ENCODE measurements around the gene ACCS. TPM values are rescaled to one million over a fixed set of nuclear protein-coding genes. Genes with fewer than 3 reads are reported as not detected.

Gene ACCS
- polyA plus RNA-seq, 2 of the 4 experiments (the other 2 are of a cell fraction): 21.7 to 24.9 TPM

DNA sequence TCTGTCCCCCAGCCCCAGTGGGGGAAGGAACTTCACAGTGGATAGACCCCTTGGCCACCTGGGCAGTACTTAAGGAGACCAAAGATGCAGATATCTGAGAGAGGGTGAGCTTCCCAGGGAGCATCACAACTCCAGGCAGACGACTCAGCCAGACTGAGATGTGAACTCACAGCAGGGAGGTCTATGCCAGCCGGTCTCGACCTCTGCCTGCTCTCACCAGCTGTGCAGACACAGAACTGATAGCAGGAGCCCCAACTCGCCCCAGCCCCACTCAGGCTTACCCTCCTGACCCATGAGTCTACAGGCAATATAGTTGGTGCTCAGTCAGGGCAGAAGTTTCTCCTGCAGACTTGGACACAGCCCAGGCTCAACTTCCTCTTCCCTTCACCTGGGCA is 47.9 kb upstream of the ACCS start:
- peaks cover 16% of the 10 kb centered on the region; the same call in 1 of the 3 replicates for H3K9me3 ChIP-seq
- FAIRE-seq (no peak), DNase-seq (ENCODE audit: low read depth in 1 of 2, low spot score in 1 of 2) (no peak), ATAC-seq (peak; percentile 17 to 65; a peak in 3 of 6 replicates)
- no peak for TF ChIP-seq MAZ (IDR thresholded peaks at IDR 0.05; ENCODE audit: borderline replicate concordance, low read depth, low read length)
- TF ChIP-seq KDM5A (IDR thresholded peaks at IDR 0.05): no peak
- TF ChIP-seq RFX5 (IDR thresholded peaks at IDR 0.05): no peak
- TF ChIP-seq NFE2L2 (conservative IDR thresholded peaks at IDR 0.05; ENCODE audit: low read length): no peak
- TF ChIP-seq RNF2 (IDR thresholded peaks at IDR 0.05; ENCODE audit: borderline replicate concordance, low read depth): no peak
- TF ChIP-seq POLR2A (IDR thresholded peaks at IDR 0.05; ENCODE audit: low read length): no peak
- no peak for TF ChIP-seq USF2 (IDR thresholded peaks at IDR 0.05)
- no peak for TF ChIP-seq KDM1A (IDR thresholded peaks at IDR 0.05; ENCODE audit: low read depth)
- TF ChIP-seq ZFP36 (IDR thresholded peaks at IDR 0.05; ENCODE audit: borderline replicate concordance, partially characterized antibody): no peak
- no peak for TF ChIP-seq FOXS1 (CRISPR knock-in tag; IDR thresholded peaks at IDR 0.05)
- TF ChIP-seq PHF8 (IDR thresholded peaks at IDR 0.05; ENCODE audit: borderline replicate concordance, low read depth): no peak
- no peak for TF ChIP-seq CHD2 (IDR thresholded peaks at IDR 0.05; ENCODE audit: low read length, partially characterized antibody)
- TF ChIP-seq EP300 (IDR thresholded peaks at IDR 0.05): no peak
- H3K27ac ChIP-seq: no peak overlapping the region
- ChIA-PET POLR2A (no interaction called here), CTCF (interaction anchor here (0.5 to 1.0 kb wide), 2 partner anchors 13 to 166 kb away, joined by 3 to 5 read pairs; no protein-coding TSS in a partner anchor)
- H3K4me3 ChIP-seq: no peak overlapping the region
- no peak overlapping the region for H3K4me2 ChIP-seq
- H3K4me1 ChIP-seq: peaks cover 26% of the 10 kb centered on the region
- 10% methylated on average over 4 of the region's 4 CpGs for WGBS (ENCODE audit: missing lambda C conversion rate)

DNA sequence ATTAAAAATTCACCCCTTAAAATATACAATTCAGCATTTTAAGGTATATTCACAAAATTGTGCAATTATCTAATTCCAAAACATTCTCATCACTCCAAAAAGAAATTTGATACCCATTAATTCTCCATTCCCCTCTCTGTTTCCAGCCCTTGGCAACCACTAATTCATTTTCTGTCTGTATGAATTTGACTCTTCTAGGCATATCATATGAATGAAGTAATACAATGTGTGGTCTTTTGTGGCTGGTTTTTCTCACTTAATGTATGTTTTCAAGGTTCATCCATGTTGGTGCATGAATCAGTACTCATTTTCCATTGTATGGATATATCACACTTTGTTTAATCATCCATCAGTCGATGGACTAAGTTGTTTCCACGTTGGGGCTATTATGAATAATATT is 47.2 kb upstream of the ACCS start:
- WGBS (ENCODE audit: missing lambda C conversion rate): 1% methylated on average over 2 of the region's 2 CpGs
- Histone ChIP-seq H3K4me3 (no peak overlapping the region), H3K9me3 (peaks cover 16% of the 10 kb centered on the region; the same call in 1 of the 3 replicates), H3K4me1 (peaks cover 26% of the 10 kb centered on the region), H3K27ac (no peak overlapping the region), H3K4me2 (no peak overlapping the region)
- POLR2A ChIA-PET: no interaction called here
- no peak for ATAC-seq
- no peak for DNase-seq (ENCODE audit: low read depth in 1 of 2, low spot score in 1 of 2)
- no peak for FAIRE-seq
- CTCF ChIA-PET: interaction anchor here (1.0 kb wide), 1 partner anchor 13 kb away, joined by 3 read pairs; no protein-coding TSS in a partner anchor
- TF ChIP-seq PHF8 (IDR thresholded peaks at IDR 0.05; ENCODE audit: borderline replicate concordance, low read depth) (no peak), TFCP2L1 (CRISPR knock-in tag; IDR thresholded peaks at IDR 0.05) (no peak), KDM1A (IDR thresholded peaks at IDR 0.05; ENCODE audit: low read depth) (no peak), USF2 (IDR thresholded peaks at IDR 0.05) (no peak), NFE2L2 (conservative IDR thresholded peaks at IDR 0.05; ENCODE audit: low read length) (no peak), KDM5A (IDR thresholded peaks at IDR 0.05) (no peak), HOXB5 (CRISPR knock-in tag; IDR thresholded peaks at IDR 0.05) (no peak), NR3C1 (IDR thresholded peaks at IDR 0.05) (no peak), CHD4 (IDR thresholded peaks at IDR 0.05; ENCODE audit: borderline replicate concordance) (no peak)
- TF ChIP-seq, protein P1, sequence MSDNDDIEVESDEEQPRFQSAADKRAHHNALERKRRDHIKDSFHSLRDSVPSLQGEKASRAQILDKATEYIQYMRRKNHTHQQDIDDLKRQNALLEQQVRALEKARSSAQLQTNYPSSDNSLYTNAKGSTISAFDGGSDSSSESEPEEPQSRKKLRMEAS (IDR thresholded peaks at IDR 0.05): no peak

- no peak overlapping the region for H3K27ac ChIP-seq
- FAIRE-seq (no peak), DNase-seq (ENCODE audit: low read depth in 1 of 2, low spot score in 1 of 2) (no peak), ATAC-seq (no peak)
- peaks cover 30% of the 10 kb centered on the region for H3K9me3 ChIP-seq
- H3K4me3 ChIP-seq: no peak overlapping the region
- no peaks in the 10 kb centered on the region for H3K4me1 ChIP-seq
- 14% methylated on average over 1 of the region's 1 CpG for WGBS (ENCODE audit: missing lambda C conversion rate)
- POLR2A ChIA-PET: no interaction called here
- H3K4me2 ChIP-seq: no peak overlapping the region
- CTCF ChIA-PET: no interaction called here
- TF ChIP-seq TFCP2L1 (CRISPR knock-in tag; IDR thresholded peaks at IDR 0.05) (no peak), FOSL2 (IDR thresholded peaks at IDR 0.05) (no peak), FOSL2 (CRISPR knock-in tag; IDR thresholded peaks at IDR 0.05) (no peak), NR3C1 (IDR thresholded peaks at IDR 0.05) (no peak), POLR2AphosphoS2 (conservative IDR thresholded peaks at IDR 0.05; ENCODE audit: low read length) (no peak), EHMT2 (IDR thresholded peaks at IDR 0.05; ENCODE audit: low read depth) (no peak), BHLHE40 (IDR thresholded peaks at IDR 0.05; ENCODE audit: low read depth, low read length) (no peak), FOSB (CRISPR knock-in tag; IDR thresholded peaks at IDR 0.05) (no peak), HOXA7 (CRISPR knock-in tag; IDR thresholded peaks at IDR 0.05) (no peak), KDM5A (IDR thresholded peaks at IDR 0.05) (no peak), POLR2A (IDR thresholded peaks at IDR 0.05; ENCODE audit: low read length) (no peak), PHF8 (IDR thresholded peaks at IDR 0.05; ENCODE audit: borderline replicate concordance, low read depth) (no peak), CBX2 (IDR thresholded peaks at IDR 0.05; ENCODE audit: borderline replicate concordance, low read depth) (no peak), HOXB13 (CRISPR knock-in tag; IDR thresholded peaks at IDR 0.05; ENCODE audit: low read depth) (no peak), USF2 (IDR thresholded peaks at IDR 0.05) (no peak)
- TF ChIP-seq, protein P1 (IDR thresholded peaks at IDR 0.05): no peak
Measured at GRCh38 chr11:44024977-44025376, 41.1 kb upstream of the ACCS start.
